ENCODE measurements around the gene SRSF8.
A peak's percentile ranks its signal among the peaks of the same experiment; 100 is the strongest.

The SRSF8 gene

GRCh38 chr11:95070471-95070870, 3.8 kb downstream of the SRSF8 start:
- no peak for DNase-seq

GRCh38 chr11:95072948-95073347, 6.2 kb downstream of the SRSF8 start:
- DNase-seq: no peak

GRCh38 chr11:95074792-95075563, 8.3 kb downstream of the SRSF8 start:
- DNase-seq: peak; percentile 31

DNA sequence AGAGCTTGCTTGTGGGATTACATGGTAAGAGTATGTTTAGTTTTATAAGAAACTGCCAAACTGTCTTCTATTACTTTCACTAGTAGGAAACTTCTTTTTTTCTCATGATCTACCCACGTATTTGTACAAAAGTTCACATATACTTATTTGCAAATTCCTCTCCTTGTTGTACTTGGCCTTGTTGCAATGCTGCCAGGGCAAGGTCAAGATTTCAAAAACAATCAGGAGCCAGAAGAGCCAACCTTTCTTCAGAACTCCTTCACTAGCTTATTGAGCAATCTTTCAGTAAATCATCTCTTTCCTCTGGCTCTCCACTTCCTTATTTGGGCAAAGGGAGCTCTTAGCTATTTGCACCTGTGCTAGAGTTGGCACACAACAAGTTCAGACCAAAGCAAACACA, 9.7 kb downstream of the SRSF8 start:
- no peak for DNase-seq

GRCh38 chr11:95076981-95077380, 10.3 kb downstream of the SRSF8 start:
- DNase-seq: no peak

DNA sequence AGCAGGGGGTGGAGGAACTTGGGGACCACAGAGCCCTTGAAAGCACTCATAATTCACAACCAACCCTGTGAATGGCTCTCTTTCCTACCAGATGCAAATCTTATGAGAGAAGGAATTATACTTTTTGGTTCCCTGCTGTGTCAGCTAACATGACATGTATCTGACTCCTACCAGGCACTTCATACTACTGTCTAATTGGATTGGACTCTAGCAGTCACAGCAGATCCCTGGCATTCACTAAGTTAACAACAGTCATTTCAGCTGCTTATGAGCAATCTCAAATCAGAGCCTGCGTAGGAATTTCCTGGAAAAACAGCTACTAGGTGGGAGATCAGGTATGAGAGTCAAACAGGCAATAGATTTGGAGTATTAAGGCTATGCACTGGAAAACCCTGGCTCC, 11.8 kb downstream of the SRSF8 start:
- DNase-seq: no peak

DNA sequence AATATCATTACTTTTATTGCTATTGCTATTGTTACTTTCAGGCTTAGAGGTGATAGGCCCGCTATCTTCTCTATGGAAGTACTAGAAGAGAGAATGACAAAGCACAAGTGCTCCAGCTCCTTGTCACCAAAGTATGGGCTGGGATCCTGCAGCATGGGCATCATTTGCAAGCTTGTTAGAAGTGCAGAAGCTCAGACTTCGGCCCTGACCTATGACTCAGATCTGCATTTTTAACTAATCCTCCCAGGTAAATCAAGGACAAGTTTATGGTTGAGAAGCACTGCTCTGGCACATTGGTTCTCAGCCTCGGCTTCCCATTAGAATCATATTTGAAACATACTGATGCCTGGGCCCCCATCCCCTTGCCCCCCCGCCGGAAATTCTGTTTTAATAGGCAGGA, 14.3 kb downstream of the SRSF8 start:
- DNase-seq: no peak

DNA sequence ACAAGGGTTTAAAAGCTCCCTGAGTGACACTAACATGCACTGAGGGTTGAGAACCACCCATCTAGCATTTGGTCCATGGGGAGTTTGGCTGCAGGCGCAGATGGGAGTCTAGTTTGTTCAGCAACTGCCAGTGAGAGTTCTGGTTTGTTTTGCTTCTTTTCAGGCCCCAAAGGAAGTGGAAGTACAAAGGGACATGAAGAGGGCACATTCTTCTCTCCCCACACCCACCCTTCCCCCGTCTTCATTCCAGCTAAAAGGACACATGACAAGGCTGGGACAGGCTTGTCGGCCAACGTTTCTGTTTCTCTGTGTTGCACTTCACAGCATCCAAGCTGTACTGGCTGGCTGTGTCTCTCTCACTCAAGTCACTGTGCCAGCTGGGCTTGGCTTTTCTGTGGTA, 14.7 kb downstream of the SRSF8 start:
- DNase-seq: peak; percentile 73

DNA sequence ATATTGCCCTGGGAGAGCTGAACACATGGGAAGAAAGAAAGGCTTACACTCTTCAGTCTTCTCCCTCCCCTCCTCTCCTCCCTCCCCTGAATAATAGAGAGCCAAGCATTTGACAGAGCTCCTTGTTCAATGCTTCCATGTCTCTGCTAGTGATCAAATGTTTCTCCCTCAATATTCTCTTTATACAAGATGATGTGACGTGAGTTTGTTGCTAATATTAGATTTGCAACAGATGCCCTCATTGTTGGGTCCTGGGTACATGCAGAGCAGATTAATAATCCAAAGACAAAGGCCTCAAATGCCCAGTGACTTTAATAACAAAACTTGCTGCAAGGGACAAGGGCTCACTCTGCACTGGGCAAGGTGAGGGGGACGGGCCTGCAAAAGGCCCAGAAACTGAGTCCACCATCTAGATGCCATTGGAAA, 15.9 kb downstream of the SRSF8 start:
- DNase-seq: peak; percentile 85

DNA sequence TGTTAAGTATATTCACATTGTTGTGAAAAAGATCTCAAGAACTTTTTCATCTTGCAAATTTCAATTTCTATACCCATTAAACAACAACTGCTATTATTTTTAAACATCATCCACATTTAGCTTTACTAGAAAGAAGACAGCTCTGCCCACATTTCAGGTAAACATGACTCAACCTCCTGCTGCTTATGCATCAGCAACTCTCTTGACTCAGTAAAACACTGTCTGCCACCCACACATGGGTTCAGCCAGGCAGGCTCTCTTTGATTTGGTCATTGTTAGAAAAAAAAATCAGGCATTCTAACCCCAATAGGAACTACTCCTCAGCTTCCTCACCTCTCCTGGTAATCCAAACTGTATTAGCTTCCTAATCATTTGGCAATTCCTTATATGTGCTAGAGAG, 17.8 kb downstream of the SRSF8 start:
- no peak for DNase-seq

GRCh38 chr11:95085117-95085816, 18.5 kb downstream of the SRSF8 start:
- DNase-seq: no peak

GRCh38 chr11:95086151-95086550, 19.4 kb downstream of the SRSF8 start:
- DNase-seq: no peak

DNA sequence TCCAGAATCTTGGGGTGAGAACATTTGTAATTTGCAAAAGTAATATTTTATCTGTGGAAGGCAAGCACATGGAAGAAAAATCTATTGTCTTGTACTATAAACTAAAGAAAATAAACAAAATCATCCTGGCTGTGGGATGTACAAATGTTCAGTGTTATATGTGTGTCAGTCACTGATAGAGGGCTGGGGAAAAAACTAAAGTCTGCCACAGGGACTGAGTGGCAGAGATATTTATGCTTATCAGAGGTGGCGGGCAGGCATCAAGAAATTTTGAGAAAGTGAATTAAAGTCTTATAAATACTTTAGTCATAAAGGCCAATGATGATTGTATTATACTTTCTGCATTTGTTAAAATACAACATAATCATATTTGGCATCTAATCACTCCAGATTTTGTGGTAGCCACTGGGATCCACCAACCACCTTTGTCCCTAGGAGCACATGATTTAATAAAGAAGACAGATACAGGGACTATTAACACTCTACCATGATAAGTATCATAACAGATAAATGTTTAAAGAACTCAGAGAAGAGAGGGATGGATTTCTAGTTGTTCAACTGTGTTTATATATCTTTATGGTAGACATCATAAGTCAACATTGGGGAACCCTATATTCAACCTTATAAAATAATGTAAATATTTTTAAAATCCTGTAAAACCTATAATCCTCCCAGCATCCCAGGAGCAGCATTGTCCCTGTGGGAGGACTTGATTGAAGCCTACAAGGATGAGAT, 20.3 kb downstream of the SRSF8 start:
- no peak for DNase-seq

DNA sequence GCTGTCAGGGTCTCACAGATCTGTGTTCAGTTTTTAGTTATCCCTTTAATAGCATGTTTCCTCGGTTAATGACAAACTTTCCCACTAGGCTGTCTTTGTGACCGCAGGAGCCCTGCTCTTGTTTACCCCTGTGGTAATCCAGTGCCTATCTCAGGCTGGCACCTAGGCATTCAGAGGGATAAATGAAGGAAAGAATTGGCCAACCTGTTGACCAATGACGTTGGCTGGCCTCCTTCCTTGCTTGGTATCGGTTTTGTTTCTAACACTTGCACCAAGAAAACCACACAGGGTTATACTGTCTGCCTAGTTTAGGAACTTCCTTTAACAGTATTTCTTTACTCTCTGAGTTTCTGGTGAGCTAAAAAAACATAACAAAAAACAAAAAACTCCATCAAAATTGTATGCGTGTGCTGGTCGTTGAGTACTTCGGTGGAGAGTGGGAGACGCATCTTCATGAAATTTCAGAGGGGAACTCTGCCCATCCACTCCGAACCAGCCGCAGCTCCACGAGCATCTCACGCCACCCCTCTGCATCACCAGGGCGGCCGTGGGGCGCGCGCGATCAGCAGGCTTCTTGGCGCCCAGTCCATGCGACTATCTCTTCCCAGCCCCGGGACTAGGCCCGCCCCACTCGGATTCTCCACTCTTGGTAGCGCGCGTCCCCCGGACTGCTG, 22.4 kb downstream of the SRSF8 start:
- DNase-seq: no peak

DNA sequence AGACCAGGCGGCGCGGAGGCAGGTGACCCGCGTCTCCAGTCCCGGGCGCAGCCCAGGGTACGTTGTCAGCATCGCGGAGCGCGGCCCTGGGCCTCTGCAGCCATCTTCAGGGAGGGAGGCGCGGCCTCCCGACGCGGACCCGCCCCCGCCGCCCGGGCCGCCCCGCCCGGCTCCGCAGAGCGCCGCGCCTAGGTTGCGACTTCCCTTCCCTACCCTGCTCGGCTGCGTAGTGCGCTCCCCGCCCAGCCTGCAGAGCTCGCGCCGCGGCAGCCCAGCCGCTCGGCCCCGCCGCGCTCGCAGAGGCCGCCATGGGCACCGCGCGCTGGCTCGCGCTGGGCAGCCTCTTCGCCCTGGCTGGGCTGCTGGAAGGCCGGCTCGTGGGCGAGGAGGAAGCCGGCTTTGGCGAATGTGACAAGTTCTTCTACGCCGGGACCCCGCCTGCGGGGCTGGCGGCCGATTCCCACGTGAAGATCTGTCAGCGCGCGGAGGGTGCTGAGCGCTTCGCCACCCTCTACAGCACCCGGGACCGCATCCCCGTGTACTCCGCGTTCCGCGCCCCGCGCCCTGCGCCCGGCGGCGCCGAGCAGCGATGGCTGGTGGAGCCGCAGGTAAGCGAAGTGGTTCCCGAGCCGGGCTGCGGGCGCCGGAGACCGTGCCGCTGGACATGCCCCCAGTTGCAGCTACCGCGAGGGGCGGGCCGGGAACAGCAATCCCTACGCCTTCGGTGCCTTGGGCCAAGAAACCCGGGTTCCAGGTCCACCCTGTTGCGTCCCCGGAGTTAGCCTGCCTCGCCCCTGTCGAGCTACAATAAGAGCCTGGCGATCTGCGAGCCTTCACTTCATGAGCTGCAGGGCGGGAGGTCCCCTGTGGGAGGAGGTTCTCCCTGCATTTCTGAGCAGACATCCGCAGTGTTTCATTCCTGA, 23.2 kb downstream of the SRSF8 start, which contains the start of gene ENDOD1:
Gene ENDOD1 (plus strand): TSS at position 227 of the 923 bp plus-strand sequence. CDS start 82 bp downstream, at position 309.
- peak; percentile 82 for DNase-seq

DNA sequence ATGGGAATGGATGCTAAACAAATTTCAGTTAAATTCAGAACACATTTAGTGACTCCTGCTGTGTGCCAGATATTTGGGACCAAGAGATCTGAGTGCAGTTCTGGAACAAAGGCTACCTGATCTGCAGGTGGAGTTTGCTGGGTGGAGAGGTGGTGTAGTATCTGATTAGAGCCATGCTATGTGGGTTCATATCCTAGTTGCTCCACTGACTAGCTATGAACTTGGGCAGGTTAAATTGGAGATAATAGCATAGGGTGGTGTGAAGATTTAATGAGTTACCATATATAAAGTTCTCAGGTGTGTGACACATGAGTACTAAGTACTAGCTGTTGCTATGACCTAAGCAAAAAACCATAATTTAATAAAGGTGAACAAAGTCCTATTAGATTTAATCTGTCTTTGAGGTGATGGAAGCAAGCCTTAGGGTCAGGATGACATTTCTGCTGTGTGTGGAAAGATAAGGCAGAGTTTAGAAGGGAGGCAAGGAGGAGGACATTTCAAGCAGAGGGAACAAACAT, 25.0 kb downstream of the SRSF8 start:
- no peak for DNase-seq

GRCh38 chr11:95092549-95093324, 26.0 kb downstream of the SRSF8 start:
- DNase-seq: no peak

- DNase-seq: no peak
These were observed 26.8 kb downstream of the SRSF8 start for GRCh38 chr11:95093548-95093947.

GRCh38 chr11:95095858-95096587, 29.3 kb downstream of the SRSF8 start:
- DNase-seq: peak; percentile 20

GRCh38 chr11:95097209-95097608, 30.5 kb downstream of the SRSF8 start:
- no peak for DNase-seq
